ENCODE results near the gene SCN5A.

- no peak for TF ChIP-seq EZH2 (IDR thresholded peaks at IDR 0.05; ENCODE audit: borderline replicate concordance, low read length)
- no peak for TF ChIP-seq CTCF (conservative IDR thresholded peaks at IDR 0.05 in 1 of 2, IDR thresholded peaks at IDR 0.05 in 1 of 2; ENCODE audit: extremely low read depth in 1 of 2, insufficient read depth in 1 of 2, low read depth in 1 of 2, low read length in 2 of 2)
Measured at GRCh38 chr3:38653685-38654537, 4.4 kb upstream of the SCN5A start.

Measured in mammary epithelial cell (primary cell).